Endothelial cell of coronary artery (primary cell): ENCODE data around the gene METTL27. TPM values are rescaled to one million over a fixed set of nuclear protein-coding genes. Genes with fewer than 3 reads are reported as not detected.

Source experiments
- total RNA-seq: library from RNA; depleted of rRNA; stranded (reverse); fragments of >200 nt; gene quantifications from 2 replicates; pipeline ENCODE4 v1.2.3, GENCODE V29; 2014

METTL27 gene
- 0.09 and 2.5 TPM in 2 replicates for total RNA-seq

GRCh38 chr7:73842067-73842976 lies at the start of gene METTL27:
TSS of gene METTL27 (minus strand) at chr7:73842516. CDS start at chr7:73842140, 376 bp downstream.

GRCh38 chr7:73860859-73861258 lies 18.5 kb upstream of the METTL27 start, which contains the start of gene TMEM270:
TSS of gene TMEM270 (plus strand) at chr7:73861159. CDS start at chr7:73861195, 36 bp downstream.

GRCh38 chr7:73830681-73831583 lies 11.4 kb downstream of the METTL27 start, which contains the start of gene CLDN4:
TSS of gene CLDN4 (plus strand) at chr7:73830996. CDS start at chr7:73831202, 206 bp downstream.

Other genes with a start within 250 kb of the METTL27 start
- gene MLXIPL, start 218.0 kb downstream of the METTL27 start, total RNA-seq, result not detected in 2 replicates
- gene VPS37D, start 174.7 kb downstream of the METTL27 start, total RNA-seq, result 2.4 and 4.0 TPM in 2 replicates
- 1.9 and 2.0 TPM in 2 replicates for gene DNAJC30, start 159.1 kb downstream of the METTL27 start, total RNA-seq
- 42.9 and 60.3 TPM in 2 replicates for gene BUD23, start 158.9 kb downstream of the METTL27 start, total RNA-seq
- gene STX1A, start 122.8 kb downstream of the METTL27 start, total RNA-seq, result 18.9 and 21.2 TPM in 2 replicates
- 7.7 and 9.4 TPM in 2 replicates for gene ABHD11, start 103.7 kb downstream of the METTL27 start, total RNA-seq
- 0.09 TPM in 2 replicates for gene CLDN3, start 72.2 kb downstream of the METTL27 start, total RNA-seq
- under 0.01 TPM in 1 of 2 replicates, not detected in the other for gene CLDN4, start 11.5 kb downstream of the METTL27 start, total RNA-seq
- gene TMEM270, start 18.6 kb upstream of the METTL27 start, total RNA-seq, result not detected in 2 replicates
- 0.09 and 1.6 TPM in 2 replicates for gene ELN, start 185.7 kb upstream of the METTL27 start, total RNA-seq
- 22.7 and 25.6 TPM in 2 replicates for gene LIMK1, start 241.3 kb upstream of the METTL27 start, total RNA-seq